Hypothalamus (tissue), 51 donors: ENCODE data around the gene BTK.

Source experiments
- DNase-seq, 51 donors: peaks; one replicate each; lab custom pipeline; 2025; lab: John Stamatoyannopoulos, UW

The BTK gene

DNA sequence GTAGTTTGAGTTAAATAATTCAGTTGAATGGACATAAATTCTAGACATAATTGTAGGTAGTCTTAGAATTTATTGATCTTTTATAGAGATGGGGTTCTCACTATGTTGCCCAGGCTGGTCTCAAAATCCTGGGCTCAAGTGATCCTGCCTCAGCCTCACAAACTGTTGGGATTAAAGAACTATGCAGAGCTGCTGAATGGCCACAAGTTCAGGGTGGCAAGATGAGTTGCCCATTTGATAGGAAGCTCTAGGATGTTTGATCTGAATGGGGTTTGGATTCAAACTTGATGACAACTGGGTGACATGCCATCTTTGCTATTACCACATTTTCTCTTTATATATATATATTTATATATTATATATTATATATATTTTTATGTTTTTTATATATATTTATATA lies 8.4 kb upstream of the BTK start:
- DNase-seq: no peak

DNA sequence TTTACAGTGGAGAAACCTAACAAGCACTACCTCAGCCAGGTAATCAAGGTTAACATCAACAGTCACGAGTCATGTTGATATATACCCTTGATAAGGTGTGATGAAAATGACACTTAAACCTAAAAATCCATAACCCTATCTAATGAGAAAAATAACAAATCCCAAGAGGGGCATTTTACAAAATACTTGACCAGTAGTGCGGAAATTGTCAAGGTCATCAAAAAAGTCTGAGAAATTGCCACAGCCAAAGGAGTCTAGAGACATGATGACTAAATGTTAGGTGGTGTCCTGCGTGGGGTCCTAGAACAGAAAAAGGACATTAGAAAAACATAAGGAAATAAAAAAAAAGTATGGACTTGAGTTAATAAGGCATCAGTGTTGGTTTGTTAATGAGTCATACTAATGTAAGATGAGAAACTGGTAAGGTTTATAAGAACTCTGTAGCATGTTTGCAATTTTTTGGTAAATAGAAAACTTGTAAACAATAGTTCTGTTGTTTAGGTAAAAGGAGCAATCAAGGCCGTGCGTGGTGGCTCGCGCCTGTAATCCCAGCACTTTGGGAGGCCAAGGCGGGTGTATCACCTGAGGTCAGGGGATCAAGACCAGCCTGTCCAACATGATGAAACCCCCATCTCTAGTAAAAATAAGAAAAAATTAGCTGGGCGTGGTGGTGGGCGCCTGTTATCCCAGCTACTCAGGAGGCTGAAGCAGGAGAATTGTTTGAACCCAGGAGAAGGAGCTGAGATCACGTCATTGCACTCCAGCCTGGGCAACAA lies 7.7 kb upstream of the BTK start:
- DNase-seq: no peak

DNA sequence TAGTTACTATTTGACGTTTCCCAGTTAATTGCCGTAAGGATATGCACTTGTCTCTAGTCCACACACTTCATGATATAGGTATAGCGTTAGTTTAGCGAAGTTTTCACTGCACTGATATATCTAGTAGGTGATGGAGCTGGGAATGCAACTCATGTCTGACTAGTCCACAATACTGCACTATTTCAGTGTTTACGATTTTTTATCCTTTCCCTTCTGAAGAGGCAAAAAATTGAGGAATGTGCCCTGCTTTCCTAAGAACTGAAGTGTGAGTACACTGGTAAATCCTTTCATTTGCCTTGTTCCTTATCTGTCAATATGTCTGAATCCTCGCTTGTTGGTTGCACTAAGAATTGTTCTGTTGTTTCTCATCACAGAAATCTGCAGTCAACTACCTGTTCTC lies 5.8 kb upstream of the BTK start:
- DNase-seq: no peak

DNA sequence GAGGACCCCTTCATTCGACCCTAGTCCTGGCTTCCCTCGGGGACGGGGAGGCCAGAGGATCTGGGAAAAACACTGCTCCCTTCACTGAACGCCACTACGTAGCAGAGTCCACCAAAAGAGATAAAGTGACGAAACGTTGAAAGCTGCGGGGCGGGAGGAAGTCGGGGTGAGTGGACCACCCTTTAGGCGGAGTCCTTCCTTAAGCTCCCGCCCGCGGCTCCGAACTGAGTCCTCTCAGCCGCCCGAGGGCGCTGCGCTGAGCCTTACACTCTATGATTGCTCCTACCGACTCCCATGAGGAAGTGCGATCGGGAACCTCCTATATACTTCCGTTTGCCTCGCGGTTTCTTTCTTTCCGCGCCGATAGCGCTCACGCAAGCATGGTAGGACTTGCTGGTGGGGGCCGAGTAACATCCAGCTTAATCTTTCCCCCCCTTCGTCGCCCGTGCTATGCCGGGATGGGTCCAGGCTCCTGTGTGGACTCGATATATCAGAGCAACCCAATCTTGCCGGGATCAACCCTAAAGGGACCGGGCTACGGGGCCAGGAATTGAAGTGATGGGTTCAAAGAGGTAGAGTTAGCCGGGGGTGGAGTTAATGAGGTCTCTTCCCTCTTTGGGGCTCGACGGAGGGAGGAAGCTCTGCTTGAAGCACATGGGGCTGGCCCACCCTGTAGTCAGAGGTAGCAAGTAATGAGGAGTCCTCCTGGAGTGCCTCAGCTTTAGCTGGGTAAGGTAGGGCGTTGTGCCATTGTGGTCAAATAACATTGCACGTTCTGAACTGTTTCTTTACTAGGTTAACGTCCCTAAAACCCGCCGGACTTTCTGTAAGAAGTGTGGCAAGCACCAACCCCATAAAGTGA lies 4.9 kb upstream of the BTK start, which contains the start of gene RPL36A:
TSS of gene RPL36A (plus strand) at position 348 of the 862 bp plus-strand sequence. CDS start at position 381, 33 bp downstream.
- DNase-seq: peak in 50 of 51 donors; percentile 2 to 85 (median 54)

DNA sequence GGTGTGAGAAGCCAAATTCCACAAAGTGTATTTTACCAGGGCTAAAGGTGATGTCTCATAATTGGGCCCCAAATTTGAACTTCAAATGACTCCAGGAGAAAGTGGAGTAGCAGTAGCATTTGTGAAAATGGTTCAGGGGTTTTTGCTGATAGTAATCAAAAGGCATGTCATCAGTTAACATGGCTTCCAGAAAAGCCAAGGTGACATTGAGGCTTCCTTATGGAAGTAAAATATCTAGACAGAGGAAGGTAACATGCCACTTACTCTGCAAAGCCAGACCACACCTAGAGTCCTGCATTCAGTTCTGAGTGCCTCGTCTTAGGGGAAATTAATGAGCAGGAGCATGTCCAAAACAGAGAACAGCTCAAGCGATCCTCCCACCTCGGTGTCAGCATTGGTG lies 2.6 kb upstream of the BTK start:
- no peak for DNase-seq

DNA sequence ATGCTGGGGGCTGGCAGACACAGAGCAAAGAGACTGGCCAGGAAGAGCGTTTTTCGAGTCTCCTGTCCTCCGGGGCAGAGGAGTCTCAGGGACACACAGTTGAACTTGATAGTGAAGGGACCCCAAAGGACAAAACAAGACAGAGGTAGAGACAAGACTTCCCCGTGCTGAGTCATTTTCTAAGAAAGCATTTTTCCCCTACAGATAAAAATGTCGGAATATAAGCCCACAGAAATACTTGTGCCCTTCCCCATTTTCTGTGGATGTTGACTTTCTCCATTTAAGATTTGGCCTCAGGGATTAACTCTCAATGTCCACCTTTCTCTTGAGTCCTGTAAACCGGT lies 523 bp upstream of the BTK start:
- no peak for DNase-seq

DNA sequence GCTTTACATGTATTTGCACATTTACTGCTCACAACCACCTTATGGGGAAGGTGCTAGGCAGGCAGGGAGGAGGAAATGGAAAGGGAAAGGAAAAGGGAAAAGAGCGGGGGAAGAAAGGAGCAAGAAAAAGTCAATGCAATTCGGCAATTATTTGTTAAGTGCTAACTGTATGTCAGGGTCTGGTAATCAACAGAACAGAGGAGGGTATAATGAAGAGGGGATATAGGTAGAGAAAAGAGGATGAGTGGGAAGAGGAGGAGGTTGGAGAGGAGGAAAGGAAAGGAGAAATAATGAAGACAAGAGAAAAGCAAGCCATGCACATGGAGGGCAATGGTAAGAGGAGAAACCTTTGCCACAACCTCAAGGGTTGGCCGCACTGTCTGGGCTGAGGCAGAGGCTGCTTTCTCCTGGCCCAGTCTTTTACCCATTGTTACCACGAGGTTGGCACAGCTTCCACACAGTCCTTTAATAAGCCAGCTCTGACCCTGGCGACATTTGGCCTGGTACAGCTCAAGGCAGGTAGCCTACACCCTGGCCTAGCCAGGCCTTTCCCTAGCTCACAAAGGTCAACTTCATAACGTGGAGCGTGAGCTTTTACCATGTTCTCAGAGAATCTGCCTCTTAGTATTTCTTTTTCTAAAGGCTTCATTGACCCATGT lies 836 bp downstream of the BTK start:
- peak in 1 of 51 donors; percentile 1 for DNase-seq

DNA sequence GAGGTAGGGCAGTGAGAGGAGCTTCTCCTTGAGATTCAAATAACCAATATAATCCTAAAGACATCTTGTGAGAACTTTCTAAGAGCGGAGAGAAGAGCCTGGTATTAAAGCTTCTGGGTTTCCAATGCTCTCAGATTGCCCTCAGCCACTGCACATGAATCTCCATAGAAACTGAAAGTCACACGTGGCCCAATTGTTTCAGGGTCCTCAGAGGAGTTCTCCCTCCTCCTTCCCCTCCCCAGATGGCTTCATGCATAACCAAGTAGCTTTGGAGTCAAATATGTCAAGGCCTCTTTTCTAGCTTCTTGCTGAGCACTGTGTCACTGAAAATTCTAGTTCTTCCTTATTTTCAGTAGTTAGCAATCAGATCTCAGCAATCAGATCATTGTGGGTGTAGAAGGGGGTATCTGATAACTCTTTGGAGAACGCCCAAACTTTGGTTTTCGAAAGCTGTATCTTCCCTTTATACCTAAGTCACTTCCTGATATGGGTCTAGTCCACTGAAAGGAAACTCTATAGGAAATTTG lies 2.2 kb downstream of the BTK start:
- DNase-seq: peak in 1 of 51 donors; percentile 0

DNA sequence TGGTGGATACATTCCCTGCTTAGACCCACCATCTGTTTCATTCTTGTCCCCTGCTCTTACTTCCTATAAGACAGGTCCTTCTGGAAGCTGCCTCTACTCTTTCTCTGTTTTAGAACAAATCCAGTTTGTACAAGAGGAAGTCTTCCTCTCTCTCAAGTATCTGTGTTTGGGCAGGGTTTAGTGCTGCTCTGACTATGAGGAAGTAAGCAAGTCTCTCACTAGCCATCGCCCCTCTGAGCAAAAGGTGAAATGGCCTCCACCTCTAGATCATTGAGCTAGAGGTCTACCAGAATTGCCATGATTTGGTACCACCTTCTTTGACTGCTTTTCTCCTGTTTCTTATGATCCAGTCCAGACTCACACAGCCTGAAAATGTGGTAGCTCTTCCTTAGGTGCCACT lies 8.4 kb downstream of the BTK start:
- DNase-seq: no peak

DNA sequence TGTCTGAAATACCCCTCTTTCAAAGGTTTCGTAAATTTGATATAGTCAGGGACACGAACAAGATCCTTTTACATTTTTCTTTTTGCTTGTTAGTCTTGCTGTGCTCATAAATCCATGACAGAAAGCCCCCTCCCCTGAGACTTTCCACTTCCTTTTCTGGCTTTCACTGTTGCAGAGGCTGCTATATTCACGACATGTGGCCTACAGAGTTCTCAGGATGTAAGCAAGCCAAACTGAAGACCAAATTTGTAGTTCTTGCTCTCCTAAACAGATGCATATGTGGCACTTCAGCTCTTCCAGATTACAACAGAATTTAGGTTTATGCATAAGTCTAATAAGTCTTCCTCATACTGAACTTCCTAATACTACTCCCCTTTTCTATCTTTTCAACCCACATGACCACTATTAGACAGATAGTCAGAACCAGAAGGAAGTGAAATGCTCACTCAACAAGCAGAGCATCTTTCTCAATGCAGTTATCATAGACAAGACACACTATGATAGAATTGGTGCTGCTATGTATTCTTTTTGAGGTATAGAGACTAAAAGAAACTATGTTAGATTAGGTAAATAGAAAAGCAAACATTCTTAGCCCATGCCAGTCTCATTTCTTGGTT lies 15.0 kb downstream of the BTK start:
- DNase-seq: no peak

DNA sequence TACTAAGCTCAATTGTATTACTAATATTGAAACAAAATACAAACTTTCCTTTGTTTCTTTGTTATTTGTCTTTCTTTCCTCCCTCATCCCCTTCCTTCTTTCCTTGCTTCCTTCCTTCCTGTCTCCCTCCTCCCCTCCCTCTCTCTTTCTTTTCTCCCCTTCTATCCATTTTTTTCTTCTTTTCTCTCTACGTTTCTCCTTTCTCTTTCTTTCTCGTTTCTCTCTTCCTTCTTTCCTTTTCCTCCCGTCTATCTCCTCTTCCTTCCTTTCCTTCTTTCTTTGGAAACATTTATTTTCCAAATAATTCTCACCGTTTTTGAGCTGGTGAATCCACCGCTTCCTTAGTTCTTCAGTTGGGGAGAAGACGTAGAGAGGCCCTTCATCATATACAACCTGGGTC lies 16.3 kb downstream of the BTK start:
- no peak for DNase-seq

DNA sequence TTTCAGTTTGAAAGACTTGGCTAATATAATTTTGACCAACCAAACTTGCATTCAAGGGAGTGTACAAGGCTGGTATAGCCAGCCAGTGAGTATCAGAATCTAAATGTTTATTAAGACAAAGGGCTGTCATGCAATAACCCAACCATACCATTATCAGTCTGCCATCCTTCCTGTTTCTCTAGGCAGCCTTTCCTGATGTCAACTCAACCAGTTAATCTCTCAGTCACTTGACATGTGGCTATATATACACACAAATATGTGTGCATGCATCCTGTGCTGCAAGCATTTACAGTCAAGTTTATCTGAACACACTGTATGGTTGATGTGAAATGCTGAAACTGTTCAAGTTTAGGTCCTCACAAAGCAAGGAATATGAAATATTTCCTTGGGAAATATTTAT lies 17.2 kb downstream of the BTK start:
- DNase-seq: no peak

DNA sequence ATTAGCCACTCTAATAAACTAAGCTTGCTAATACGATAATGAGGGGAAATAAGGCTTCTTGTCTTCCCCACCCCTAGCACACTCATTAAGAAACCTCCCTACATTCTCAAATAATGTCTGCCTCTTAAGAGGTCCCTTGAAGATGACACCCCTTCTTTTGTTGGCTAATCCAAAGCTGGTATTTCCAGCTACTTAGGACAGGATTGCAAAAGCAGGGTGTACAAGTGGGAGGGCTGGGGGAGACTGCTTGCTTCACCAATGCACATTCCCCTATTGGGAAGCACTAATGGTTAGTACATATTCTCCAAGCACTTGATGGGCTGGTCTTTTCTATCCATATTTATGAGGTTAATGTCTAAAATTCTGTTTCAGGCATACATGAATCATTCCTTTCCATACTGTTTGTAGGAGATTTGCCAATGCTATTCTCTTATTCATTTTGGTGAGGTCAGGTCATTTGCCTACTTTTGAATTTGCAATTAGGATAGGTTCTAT lies 20.6 kb downstream of the BTK start:
- DNase-seq: no peak

DNA sequence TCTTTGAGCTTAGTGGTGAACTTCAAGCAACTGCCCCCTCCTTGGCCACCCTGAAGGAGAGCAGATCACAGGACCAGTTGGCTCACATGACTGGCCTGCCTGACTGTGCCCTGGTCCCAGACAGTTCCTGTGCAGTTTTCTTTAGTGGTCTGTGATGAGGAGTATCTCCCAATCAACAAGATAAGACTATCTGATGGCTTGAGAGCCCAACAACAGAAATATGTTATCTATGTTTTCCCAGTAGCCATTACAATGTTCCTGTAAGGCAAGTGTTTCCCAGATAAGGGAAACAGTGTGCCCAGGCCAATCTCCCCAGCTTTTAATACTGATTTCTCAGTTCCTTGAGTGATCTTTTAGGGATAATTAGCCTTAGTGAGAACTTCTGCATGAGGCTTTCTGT lies 23.2 kb downstream of the BTK start:
- DNase-seq: no peak

DNA sequence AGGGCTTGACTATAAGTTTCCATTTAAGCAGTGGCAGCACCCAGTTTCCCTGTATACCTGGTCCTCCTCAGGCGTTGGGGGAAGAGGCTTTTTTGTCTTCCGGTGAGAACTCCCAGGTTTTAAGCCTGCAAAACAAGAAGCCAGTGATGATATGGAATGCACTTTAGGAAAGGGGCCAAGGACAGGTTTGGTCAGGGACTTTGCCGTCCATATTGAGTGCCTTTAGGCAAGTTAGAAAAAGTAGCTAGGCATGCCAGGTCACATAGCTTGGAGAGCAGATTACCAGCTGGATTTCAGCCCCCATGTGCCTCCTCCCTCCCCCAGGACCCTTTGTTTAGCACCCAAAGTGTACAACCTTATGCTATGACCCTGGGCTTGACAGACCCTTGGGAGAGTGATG lies 23.9 kb downstream of the BTK start:
- no peak for DNase-seq

DNA sequence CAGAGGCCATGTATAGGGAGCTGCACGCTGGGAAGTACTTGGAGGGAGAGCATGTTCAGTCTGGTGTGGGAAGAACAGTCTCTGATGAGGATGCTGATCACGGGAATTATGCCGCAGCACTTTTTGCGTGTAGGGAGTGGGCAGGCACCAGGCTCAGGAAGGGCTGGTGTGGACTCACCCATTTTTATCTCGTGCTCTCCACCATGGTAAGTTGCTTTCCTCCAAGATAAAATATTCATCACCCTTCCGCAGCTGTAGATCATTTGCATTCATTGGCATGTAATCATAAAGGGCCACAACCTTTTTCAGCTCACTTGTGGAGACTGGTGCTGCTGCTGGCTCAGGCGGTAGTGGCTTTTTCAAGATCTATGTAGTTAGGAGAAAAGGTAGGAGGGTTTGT lies 25.6 kb downstream of the BTK start:
- DNase-seq: no peak

DNA sequence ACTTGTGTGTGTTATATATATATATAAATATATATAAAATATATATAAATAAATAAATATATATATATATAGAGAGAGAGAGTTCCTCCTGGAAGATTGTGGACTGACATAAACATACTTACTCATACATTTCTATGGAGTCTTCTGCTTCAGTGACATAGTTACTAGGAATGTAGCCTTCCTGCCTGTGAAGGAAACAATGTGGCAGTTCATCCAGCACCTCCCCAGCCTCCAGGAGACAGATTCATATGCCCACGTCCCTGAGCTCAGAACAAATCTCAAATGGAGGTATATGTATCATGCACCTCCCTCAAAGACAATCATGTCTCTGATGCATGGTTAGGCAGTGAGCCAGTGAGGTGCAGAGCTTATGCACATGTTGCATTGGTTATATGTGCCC lies 26.0 kb downstream of the BTK start:
- no peak for DNase-seq

DNA sequence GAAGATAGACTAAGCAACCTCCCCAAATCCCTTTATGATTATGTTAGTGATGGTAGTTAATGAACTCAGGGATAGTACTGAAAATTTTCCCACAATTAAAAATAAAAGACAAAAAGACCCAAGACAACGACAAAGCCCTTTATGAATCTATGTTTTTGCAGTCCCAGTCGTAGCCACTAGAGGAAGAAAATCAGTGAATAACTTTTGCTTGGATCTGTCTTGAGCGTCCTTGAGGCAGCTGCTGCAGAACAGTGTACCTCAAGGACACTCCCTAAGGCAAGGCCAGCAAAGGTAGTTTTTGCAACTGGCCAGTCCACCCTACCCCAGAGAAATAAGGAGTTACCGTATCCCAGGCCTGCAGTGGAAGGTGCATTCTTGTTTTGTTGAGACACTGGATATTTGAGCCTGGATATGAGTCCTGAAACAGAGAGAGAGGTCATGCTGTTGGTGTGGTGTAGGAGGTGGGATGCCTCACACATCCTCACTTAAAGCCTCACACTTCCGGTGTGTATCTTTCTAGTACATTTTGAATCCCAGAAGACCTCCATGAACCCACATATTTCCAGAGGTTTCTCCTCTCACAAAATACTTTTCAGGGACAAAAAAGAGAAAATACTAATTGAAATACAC lies 28.7 kb downstream of the BTK start:
- no peak for DNase-seq

DNA sequence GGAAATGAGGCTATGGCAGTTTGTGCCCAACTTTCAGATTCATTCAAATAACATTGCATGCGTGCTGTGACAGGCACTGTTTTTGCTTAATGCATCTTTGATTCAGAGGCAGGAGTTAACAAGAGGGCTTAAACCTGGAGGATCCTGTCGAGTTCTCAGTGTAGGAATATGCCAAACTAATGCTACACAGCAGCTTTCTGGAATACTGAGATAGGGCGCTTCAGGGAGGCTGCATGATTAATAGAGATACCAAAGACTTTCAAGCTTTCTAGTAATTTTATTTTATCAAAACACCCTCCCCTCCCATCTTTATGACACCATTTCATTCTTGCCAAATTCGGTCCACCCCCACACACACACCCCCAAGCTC lies 36.8 kb downstream of the BTK start:
- DNase-seq: peak in 1 of 51 donors; percentile 7
